DOHH2 (cell line): ENCODE data around the gene HHAT.

Experiments used
- EZH2phosphoT487 ChIP-seq: fragments of 200-600 bp; sonication (generic); IDR thresholded peaks from 2 replicates; pipeline ENCODE4 v1.6.1; 2017; ENCODE audit warnings: borderline replicate concordance, mild to moderate bottlenecking, antibody characterized with exemption, low read length, moderate library complexity, mixed read lengths
- TF ChIP-seq, protein P1 (sequence below): fragments of 200-600 bp; sonication (generic); IDR thresholded peaks from one replicate; pipeline ENCODE4 v1.5.1; 2014; ENCODE audit warnings: antibody characterized with exemption, mild to moderate bottlenecking, low read depth, low read length; ENCODE audit not compliant: poor library complexity, severe bottlenecking

DNA sequence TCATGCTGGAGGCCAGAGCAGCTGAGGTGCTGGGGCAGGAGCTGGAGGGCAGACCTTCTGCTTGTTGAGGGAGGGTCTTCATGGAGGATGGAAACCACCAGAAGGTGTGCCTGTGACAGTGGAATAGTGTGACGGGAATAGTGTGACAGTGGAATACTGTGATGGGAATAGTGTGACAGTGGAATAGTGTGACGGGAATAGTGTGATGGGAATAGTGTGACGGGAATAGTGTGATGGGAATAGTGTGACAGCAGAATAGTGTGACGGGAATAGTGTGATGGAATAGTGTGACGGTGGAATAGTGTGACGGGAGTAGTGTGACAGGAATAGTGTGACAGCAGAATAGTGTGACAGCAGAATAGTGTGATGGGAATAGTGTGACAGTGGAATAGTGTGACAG is 325.1 kb downstream of the HHAT start:
- TF ChIP-seq, protein P1, sequence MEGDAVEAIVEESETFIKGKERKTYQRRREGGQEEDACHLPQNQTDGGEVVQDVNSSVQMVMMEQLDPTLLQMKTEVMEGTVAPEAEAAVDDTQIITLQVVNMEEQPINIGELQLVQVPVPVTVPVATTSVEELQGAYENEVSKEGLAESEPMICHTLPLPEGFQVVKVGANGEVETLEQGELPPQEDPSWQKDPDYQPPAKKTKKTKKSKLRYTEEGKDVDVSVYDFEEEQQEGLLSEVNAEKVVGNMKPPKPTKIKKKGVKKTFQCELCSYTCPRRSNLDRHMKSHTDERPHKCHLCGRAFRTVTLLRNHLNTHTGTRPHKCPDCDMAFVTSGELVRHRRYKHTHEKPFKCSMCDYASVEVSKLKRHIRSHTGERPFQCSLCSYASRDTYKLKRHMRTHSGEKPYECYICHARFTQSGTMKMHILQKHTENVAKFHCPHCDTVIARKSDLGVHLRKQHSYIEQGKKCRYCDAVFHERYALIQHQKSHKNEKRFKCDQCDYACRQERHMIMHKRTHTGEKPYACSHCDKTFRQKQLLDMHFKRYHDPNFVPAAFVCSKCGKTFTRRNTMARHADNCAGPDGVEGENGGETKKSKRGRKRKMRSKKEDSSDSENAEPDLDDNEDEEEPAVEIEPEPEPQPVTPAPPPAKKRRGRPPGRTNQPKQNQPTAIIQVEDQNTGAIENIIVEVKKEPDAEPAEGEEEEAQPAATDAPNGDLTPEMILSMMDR, result no peak
- no peak for TF ChIP-seq EZH2phosphoT487
